Fibroblast of lung (primary cell): Measurements from ENCODE around the gene PFDN2.

Experiments used
- EZH2 ChIP-seq: IDR thresholded peaks from 2 replicates; pipeline ENCODE4 v1.5.1; 2012; ENCODE audit warnings: low read length, control low read depth, mild to moderate bottlenecking; ENCODE audit errors: missing control alignments
- TF ChIP-seq, protein P1 (sequence below), 2 donors: IDR thresholded peaks in 1 of 2; conservative IDR thresholded peaks in 1 of 2; 1 replicate in 1 of 2; 2 replicates in 1 of 2; pipeline ENCODE4 v1.5.1; 2011 to 2012; ENCODE audit warnings: low read length in 2 of 2, control low read depth in 1 of 2, inconsistent platforms in 1 of 2, low read depth in 1 of 2, mild to moderate bottlenecking in 1 of 2

DNA sequence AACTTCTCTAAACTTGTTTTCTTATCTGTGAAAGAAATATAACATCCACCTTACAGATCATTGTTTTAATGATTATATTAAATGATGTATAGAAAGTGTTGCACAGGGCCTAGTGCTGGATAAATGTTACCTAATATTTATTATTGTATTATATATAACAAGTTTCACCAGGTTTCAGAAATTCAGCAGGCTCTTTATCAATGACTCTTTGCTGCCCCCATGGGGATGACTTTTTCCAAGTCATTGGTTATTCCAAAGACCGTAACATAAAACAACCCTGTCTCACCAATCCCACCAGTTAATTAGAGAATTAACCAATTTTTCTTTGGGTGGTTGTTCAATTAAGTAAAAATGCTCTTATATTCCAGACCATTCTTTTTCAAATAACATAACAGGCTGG lies 21.9 kb upstream of the PFDN2 start:
- TF ChIP-seq, protein P1, sequence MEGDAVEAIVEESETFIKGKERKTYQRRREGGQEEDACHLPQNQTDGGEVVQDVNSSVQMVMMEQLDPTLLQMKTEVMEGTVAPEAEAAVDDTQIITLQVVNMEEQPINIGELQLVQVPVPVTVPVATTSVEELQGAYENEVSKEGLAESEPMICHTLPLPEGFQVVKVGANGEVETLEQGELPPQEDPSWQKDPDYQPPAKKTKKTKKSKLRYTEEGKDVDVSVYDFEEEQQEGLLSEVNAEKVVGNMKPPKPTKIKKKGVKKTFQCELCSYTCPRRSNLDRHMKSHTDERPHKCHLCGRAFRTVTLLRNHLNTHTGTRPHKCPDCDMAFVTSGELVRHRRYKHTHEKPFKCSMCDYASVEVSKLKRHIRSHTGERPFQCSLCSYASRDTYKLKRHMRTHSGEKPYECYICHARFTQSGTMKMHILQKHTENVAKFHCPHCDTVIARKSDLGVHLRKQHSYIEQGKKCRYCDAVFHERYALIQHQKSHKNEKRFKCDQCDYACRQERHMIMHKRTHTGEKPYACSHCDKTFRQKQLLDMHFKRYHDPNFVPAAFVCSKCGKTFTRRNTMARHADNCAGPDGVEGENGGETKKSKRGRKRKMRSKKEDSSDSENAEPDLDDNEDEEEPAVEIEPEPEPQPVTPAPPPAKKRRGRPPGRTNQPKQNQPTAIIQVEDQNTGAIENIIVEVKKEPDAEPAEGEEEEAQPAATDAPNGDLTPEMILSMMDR (conservative IDR thresholded peaks at IDR 0.05 in 1 of 2, IDR thresholded peaks at IDR 0.05 in 1 of 2; ENCODE audit: low read depth in 1 of 2, low read length in 2 of 2), result peak; percentile 44 to 60
- no peak for TF ChIP-seq EZH2
